T-helper 2 cell treated with Interferon-gamma antibody and Interleukin-4, amounts not matched to agents 5 μg/mL and 100 μg/mL, for 36 hours (primary cell): ENCODE measurements around the gene NRM.

Experiments
- DNase-seq: peaks from one replicate; pipeline ENCODE4 v3.0.0; 2021; ENCODE audit warnings: low spot score
- H3K27ac Mint-ChIP-seq: one replicate; pipeline ENCODE4 v1.8.0; 2021; ENCODE audit warnings: mild to moderate bottlenecking, mixed read lengths
- H3K27me3 Mint-ChIP-seq: one replicate; pipeline ENCODE4 v1.8.0; 2021; ENCODE audit warnings: low read depth, mixed read lengths
- H3K36me3 Mint-ChIP-seq: one replicate; pipeline ENCODE4 v1.8.0; 2021; ENCODE audit warnings: low read depth, mixed read lengths
- H3K4me1 Mint-ChIP-seq: one replicate; pipeline ENCODE4 v1.8.0; 2021; ENCODE audit warnings: low read depth, mixed read lengths
- H3K4me3 Mint-ChIP-seq: one replicate; pipeline ENCODE4 v1.8.0; 2022; ENCODE audit warnings: mild to moderate bottlenecking, moderate library complexity, mixed read lengths
- H3K9me3 Mint-ChIP-seq: one replicate; pipeline ENCODE4 v1.8.0; 2021; ENCODE audit warnings: mixed read lengths

Gene NRM

DNA sequence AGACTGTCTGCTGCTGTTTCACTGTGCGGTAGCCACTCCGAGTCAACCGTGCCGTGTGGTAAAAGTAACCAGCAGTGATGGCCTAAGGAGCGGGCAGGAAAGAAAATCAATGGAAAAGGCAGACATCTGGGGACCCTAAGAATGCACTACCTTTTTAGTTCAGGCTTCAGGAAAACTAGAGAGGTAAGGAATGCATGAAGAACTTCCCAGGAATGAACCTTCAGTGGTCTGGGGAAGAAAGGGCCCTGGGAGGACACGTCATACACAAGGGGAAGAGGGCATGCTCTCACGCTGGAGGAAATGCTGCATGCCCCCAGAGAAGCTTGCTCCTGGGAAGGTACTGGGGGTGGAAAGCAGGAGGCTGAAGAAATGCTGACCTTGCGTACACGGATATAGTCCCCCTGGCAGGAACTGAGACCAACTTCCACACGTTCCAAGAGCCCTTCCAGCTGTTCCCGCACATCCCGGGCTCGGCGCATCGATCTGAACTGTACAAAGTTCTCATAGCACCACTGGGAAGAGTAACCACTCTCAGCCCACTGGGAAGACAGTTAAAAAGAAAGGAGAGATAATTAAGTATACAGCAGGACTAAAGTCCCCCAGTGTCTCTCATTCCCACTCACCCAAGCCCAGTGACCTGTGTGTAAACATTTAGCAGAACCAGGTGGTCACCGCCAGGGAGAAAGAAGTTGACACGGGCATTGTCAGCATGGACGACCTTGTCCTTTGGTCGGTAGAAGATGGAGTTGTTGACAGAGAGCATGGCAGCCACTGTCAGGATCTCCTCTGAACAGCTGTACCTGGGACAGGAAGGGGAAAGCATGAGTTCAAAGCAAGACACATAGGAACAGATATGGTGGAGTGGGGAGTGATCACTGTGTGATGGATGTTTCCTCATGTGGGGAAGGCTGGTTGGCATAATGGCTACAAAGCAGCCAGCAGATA, 35.7 kb downstream of the NRM start:
- Mint-ChIP-seq H3K4me1 (no peaks in the 10 kb centered on the region), H3K36me3 (peaks cover 55% of the 10 kb centered on the region), H3K4me3 (no peak overlapping the region), H3K27ac (no peak overlapping the region), H3K27me3 (no peaks in the 10 kb centered on the region), H3K9me3 (no peaks in the 10 kb centered on the region)
- DNase-seq = no peak

DNA sequence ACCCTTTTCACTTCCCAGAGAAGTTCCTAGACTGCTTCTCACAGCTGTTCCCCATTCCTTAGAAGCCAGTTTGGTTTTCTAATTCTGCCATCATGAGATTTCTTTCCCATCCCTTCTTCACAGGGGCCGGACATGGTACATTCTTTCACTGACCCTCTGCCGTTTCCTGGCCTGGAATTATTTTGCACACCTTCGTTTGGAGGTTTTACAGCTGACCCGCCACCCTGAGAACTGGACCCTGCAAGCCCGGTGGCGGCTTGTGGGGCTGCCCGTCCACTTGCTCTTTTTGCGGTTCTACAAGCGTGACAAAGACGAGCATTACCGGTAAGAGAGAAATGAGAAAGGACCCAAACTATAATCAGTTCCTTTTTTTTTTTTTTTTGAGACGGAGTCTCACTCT, 39.6 kb downstream of the NRM start:
- H3K9me3 Mint-ChIP-seq = no peaks in the 10 kb centered on the region
- DNase-seq = no peak
- H3K36me3 Mint-ChIP-seq = peaks cover 32% of the 10 kb centered on the region
- no peak overlapping the region for H3K4me3 Mint-ChIP-seq
- H3K27me3 Mint-ChIP-seq = no peaks in the 10 kb centered on the region
- no peak overlapping the region for H3K27ac Mint-ChIP-seq
- peaks cover 14% of the 10 kb centered on the region for H3K4me1 Mint-ChIP-seq

DNA sequence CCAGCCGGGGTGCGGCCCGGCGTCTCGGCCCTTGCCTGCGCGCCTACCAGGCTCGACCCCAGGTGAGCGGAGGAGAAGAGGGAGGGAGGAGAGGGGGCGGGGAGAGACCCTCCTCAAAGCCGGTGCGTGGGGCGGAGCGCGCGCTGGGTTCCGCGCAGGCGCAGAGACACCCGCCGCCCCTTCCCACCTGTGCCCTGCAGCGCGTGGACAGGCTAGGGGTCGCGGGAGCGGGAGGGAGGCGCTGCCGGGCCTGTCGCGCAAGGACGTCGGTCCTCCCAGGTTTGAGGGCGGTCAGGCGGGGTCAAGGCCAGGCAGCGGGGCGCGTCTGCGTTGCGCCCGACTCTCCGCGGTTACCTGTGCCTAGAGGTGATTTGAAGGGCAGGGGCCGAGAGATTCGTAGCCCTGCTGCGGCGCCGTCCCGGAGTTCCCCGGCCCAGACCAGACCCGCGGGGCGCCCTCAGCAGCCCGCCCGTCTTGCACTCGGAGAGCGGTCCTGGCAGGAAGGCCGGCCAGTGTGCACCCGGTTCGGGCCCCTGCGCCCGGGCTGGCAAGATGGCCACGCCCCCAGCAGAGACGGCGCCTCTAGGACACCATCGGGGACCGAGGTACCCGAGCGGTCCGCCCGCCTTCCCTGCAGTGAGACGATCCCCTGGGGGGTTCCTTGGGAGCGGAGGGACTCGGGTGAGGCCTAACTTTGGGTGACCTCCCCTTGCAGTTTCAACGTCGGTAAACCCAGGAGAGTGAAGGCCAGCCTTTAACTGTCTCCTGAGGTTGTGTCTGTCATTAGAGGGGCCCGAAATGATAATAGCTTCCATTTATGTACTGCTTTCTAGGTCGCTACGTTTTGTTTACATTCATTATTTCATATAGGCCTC, 43.3 kb downstream of the NRM start:
- H3K27ac Mint-ChIP-seq = peak overlapping the region; percentile 92
- peaks cover 15% of the 10 kb centered on the region for H3K36me3 Mint-ChIP-seq
- peaks cover 22% of the 10 kb centered on the region for H3K4me1 Mint-ChIP-seq
- DNase-seq = peak; percentile 78
- peak overlapping the region; percentile 93 for H3K4me3 Mint-ChIP-seq
- H3K27me3 Mint-ChIP-seq = no peaks in the 10 kb centered on the region
- H3K9me3 Mint-ChIP-seq = no peaks in the 10 kb centered on the region

DNA sequence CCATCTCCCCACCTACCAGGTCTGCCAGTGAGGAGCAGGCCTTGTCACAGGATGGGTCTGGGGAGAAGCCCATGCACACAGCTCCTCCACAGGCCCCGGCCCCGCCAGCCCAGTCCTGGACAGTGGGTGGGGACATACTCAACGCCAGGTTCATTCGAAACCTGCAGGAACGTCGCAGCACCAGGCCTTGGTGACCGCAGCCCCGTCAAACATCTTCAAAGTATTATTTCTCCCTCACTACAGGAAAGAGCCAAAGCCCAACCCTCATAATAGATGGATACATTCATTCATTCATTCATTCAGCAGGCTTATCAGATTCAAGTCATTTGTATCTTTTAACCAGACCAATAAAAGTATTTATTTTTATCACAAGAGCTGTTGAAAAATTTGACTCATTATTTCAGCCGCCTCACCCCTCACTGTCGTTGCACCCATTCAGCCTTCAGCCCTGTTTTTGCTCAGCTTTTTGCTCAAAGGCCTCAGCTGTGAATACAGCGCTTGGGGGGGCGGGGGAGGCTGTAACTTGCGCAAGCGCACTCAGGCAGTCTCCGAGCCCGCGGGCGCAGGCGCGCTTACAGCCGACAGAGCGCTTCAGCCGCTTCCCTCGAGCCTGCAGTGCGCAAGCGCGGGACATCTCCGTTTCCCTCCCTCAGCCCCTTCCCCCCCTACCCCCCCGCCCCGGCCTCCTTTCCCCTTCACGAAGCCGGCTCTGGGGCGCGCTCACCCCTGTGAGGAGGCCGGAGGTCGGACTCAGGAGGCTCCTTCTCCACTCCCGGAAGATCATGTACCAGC, 44.1 kb downstream of the NRM start, which contains the start of gene C6orf136:
Gene C6orf136, plus strand, starts transcription at position 684 of the 792 bp plus-strand sequence. Its CDS starts 99 bp downstream, at position 783.
- Mint-ChIP-seq H3K9me3 (no peaks in the 10 kb centered on the region), H3K27me3 (no peaks in the 10 kb centered on the region), H3K36me3 (peaks cover 7% of the 10 kb centered on the region), H3K4me3 (peak within 1 kb of the TSS; percentile 93), H3K27ac (peak within 1 kb of the TSS; percentile 92), H3K4me1 (peaks cover 24% of the 10 kb centered on the region)
- DNase-seq = peak; percentile 91

DNA sequence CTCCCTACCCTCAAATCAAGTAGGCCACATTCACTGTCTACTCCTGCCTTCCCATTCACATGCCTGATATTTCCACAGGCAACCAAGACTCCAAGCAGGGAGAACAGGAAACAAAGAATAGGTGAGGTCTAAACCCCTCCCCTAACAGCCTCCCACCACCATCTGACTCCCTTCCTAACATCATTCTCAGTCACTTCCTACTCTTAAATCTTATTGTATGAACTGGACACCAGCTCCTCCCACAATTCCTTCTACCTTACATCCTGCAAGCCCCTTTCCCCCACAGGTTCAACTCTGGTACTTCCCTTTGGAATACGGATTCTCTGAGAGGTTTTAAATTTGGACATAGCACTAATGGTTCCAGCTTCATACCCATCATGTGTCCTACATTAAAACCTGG, 44.8 kb downstream of the NRM start:
- H3K4me1 Mint-ChIP-seq = peaks cover 29% of the 10 kb centered on the region
- H3K4me3 Mint-ChIP-seq = peak overlapping the region; percentile 93
- no peaks in the 10 kb centered on the region for H3K9me3 Mint-ChIP-seq
- DNase-seq = no peak
- peak overlapping the region; percentile 19 for H3K27ac Mint-ChIP-seq
- H3K36me3 Mint-ChIP-seq = peaks cover 5% of the 10 kb centered on the region
- no peaks in the 10 kb centered on the region for H3K27me3 Mint-ChIP-seq

DNA sequence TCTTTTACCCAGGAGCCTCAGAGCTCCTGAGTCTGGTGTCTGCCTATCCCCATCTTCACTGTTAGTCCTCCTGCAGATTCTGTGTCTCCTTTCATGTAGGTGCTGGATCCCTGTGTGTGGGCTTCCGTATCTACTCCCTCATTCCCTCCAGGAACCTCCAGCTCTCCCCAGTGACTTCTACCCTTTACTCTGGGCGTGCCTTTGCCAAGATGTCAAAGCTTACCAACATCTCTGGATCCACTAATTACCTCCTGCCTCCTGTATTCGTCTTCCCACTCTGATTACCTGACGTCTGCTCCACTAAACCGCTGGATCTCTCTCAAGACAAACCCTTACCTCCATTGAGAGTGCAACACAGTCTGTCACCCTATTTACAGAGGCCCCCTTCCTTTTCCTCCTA, 46.0 kb downstream of the NRM start:
- Mint-ChIP-seq H3K27me3 (no peaks in the 10 kb centered on the region), H3K36me3 (peaks cover 7% of the 10 kb centered on the region), H3K9me3 (no peaks in the 10 kb centered on the region), H3K4me3 (no peak overlapping the region), H3K27ac (no peak overlapping the region), H3K4me1 (peaks cover 30% of the 10 kb centered on the region)
- DNase-seq = no peak

DNA sequence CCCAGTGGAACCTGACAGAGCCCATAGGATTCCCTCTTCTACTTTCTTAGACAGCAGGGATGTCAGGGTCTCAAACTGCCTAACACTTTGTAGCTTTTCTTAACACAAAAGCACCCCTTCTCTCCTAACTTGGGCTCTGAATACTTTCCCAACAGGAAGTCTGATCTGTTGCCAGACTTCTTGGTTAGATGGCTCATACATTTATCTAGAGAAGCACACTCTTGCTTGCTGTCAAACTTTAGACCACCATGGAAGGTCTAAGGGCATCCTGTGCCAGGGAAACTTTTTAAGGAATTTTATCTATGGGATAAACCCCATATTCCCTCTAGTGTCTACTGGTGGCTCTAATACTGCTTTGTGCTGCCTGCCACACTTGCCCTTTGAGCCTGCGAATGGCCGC, 47.1 kb downstream of the NRM start:
- DNase-seq = no peak
- H3K27ac Mint-ChIP-seq = no peak overlapping the region
- no peak overlapping the region for H3K4me3 Mint-ChIP-seq
- peaks cover 7% of the 10 kb centered on the region for H3K36me3 Mint-ChIP-seq
- H3K9me3 Mint-ChIP-seq = no peaks in the 10 kb centered on the region
- H3K4me1 Mint-ChIP-seq = peaks cover 30% of the 10 kb centered on the region
- H3K27me3 Mint-ChIP-seq = no peaks in the 10 kb centered on the region

DNA sequence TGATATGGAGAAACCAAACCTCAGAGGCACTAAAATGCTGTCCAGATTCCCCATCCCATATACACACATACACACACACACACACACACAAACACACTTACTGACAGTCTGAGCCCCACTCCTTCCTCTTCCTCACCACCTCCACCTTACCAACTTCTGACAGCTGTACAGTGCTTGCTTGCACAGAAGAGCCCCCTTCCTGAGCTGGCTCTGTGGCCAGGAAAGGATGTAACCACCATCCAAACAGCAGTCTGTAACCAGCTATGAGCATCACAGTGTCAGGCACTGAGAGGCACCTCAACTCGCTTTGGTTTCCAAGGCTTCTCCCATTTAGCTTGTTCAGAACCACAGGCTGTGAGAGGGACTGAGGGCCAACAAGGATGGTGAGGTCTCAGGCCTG, 49.7 kb downstream of the NRM start:
- H3K4me1 Mint-ChIP-seq = peaks cover 17% of the 10 kb centered on the region
- no peaks in the 10 kb centered on the region for H3K27me3 Mint-ChIP-seq
- DNase-seq = no peak
- H3K9me3 Mint-ChIP-seq = no peaks in the 10 kb centered on the region
- H3K36me3 Mint-ChIP-seq = peaks cover 6% of the 10 kb centered on the region
- H3K27ac Mint-ChIP-seq = peak overlapping the region; percentile 71
- no peak overlapping the region for H3K4me3 Mint-ChIP-seq

DNA sequence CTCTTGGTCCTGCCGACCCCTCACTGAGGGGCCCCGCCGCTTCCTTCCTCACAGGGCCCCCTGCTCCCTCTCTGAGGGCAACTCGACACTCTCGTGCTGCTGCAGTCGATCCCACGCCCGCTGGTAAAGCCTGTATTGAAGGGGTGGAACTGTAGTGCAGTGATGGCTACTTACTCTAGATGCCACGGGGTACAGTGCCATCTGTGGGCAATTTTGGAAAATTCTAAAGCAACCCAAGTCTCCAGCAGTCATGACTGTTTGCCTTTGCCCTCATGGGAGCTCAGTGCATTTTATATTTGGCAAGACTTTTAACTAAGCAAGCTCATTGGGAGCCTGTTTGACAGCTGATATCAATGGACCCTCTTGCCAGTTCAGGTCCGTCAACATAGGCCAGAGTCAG, 50.3 kb downstream of the NRM start:
- Mint-ChIP-seq H3K4me1 (peaks cover 11% of the 10 kb centered on the region), H3K4me3 (no peak overlapping the region), H3K9me3 (no peaks in the 10 kb centered on the region), H3K36me3 (peaks cover 5% of the 10 kb centered on the region), H3K27me3 (no peaks in the 10 kb centered on the region), H3K27ac (no peak overlapping the region)
- no peak for DNase-seq
